ENCODE data around the gene BLTP2.

DNA sequence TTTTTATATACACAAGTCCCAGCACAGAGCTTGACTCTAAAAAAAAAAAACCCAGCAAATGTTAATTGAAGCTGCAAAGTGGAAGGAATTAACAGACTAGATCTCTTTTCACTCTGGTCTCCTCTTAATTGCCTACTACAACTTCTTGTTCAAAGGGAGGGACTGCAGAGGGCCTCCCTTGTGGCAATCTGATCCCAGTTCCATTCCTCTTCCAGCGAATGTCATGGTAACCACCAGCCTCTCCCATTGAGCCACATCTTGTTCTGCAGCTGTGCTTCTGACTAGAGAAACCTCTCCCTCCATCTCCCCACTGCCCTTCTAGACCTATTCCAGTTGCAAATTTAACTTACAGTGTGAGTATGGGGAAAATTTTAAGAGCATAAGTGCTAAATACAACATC, 22.9 kb upstream of the BLTP2 start:
- TF ChIP-seq, protein P1, sequence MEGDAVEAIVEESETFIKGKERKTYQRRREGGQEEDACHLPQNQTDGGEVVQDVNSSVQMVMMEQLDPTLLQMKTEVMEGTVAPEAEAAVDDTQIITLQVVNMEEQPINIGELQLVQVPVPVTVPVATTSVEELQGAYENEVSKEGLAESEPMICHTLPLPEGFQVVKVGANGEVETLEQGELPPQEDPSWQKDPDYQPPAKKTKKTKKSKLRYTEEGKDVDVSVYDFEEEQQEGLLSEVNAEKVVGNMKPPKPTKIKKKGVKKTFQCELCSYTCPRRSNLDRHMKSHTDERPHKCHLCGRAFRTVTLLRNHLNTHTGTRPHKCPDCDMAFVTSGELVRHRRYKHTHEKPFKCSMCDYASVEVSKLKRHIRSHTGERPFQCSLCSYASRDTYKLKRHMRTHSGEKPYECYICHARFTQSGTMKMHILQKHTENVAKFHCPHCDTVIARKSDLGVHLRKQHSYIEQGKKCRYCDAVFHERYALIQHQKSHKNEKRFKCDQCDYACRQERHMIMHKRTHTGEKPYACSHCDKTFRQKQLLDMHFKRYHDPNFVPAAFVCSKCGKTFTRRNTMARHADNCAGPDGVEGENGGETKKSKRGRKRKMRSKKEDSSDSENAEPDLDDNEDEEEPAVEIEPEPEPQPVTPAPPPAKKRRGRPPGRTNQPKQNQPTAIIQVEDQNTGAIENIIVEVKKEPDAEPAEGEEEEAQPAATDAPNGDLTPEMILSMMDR (IDR thresholded peaks at IDR 0.05), result no peak
- TF ChIP-seq ZFX (IDR thresholded peaks at IDR 0.05; ENCODE audit: borderline replicate concordance), result no peak

All from 22Rv1 (cell line).